ENCODE data around the gene FGF4.

The FGF4 gene

DNA sequence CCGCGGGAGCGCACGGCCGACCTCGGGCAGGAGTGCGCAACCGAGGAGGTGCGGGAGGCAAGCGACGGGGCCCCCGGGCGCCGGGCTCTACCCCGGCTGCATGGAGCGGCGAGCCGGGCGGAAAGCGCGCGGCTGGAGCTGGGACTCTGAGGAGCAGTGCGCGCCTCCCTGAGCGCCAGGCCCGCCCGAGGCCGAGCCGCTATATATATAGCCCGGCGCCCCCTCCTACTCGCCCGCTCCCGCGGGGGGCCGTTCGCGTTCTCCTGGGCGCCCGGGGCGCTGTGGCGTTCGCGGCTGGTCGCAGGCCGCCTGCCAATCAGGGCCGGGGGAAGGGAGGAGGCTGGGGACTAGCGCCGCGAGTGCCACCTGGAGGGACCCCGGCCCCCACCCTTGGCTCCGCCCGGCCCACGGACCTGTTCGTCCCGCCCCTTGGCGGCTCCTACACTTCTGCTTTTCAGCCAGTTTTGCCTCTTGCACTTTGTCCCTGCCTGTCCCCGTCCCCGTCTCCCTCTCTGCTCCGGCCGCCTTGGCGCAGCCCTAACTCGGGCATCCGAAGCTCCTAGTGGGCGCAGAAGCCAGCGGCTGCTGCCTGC is at the start of gene FGF4:
Gene FGF4, minus strand, starts transcription at position 179 of the 593 bp plus-strand sequence. CDS start 257 bp downstream, outside the sequence.
- no peak for FAIRE-seq

DNA sequence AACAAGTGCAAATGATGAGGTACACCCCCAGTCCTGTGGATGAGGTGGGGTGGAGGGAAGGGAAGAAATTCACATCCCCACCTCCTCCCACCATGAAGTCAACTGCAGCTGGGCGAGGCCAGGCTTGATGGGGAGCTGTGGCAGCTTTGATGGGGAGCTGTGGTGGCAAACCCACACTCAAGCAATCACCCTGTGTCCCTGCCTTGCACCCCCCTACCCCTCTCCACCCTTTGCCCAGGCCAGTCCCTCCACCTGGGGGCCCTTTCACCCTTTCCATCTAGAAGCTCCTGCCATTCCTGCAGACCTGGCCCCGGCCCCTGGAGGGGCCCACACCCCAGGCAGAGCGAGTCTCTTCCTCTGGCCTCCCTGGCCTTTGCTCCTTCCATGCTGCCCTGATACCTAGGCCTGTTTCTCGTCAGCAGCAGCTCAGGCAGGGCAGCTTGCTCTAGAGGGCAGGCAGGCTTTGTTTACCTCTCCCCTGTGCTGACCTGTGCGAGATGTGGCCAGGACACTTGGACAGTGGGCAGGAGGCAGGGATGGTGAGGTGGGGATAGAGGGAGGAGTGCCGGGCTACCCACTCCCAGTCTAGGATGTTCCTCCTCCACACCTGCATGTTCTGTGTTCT is 48.6 kb upstream of the FGF4 start:
- no peak for FAIRE-seq

- FAIRE-seq = no peak
Observed at GRCh38 chr11:69822676-69823494, 47.7 kb upstream of the FGF4 start.

DNA sequence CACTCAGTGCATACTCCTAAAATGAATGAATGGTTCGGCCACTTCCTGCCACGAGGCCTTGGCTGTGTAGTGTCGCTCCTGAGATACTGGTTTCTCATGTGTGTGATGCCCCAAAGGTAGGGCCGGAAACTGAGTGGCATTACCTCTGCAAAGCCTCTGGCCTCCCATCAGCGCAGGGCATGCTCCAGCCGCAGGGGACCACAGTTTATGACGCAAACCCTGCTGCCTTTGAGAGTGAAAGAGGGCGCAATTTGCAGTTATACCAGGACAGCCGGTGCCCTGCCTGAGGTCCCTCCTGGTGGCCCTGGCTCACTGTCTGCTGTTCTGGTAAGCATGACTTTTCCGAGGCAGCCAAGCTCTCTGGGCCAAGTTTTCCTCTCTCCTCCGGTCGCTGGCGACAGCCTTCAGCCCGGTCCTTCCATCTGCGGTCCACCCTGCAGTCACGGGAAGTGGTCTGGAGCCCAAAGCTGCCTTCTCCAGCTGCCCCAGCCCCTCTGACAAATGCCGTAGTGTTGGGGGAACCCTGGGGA is 46.4 kb upstream of the FGF4 start:
- FAIRE-seq = no peak

- no peak for FAIRE-seq
Observed at GRCh38 chr11:69820441-69820840, 45.3 kb upstream of the FGF4 start.

GRCh38 chr11:69819541-69820070 is 44.5 kb upstream of the FGF4 start:
- no peak for FAIRE-seq

GRCh38 chr11:69818603-69819441 is 43.7 kb upstream of the FGF4 start, which contains the start of gene FGF3:
TSS of gene FGF3 (minus strand) at chr11:69819416. CDS start at chr11:69818933, 483 bp downstream.
- no peak for FAIRE-seq

GRCh38 chr11:69818231-69818602 is 43.1 kb upstream of the FGF4 start:
- no peak for FAIRE-seq

GRCh38 chr11:69817265-69818230 is 42.4 kb upstream of the FGF4 start:
- no peak for FAIRE-seq

GRCh38 chr11:69816671-69817070 is 41.5 kb upstream of the FGF4 start:
- FAIRE-seq = no peak

GRCh38 chr11:69815973-69816372 is 40.8 kb upstream of the FGF4 start:
- FAIRE-seq = no peak

DNA sequence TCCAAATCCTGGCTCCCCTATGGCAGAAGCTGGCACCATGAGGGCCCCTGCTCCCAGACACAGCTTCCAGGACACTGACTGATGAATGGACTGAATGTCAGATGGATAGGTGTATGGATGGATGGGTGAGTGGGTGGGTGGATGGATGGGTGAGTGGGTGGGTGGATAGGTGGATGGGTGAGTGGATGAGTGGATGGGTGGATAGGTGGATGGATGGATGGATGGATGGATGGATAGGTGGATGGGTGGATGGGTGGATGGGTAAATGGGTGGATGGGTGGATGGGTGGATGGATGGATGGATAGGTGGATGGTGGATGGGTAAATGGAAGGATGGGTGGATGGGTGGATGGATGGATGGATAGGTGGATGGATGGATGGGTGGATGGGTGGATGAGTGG is 39.8 kb upstream of the FGF4 start:
- FAIRE-seq = no peak

- no peak for FAIRE-seq
Observed at GRCh38 chr11:69814411-69814810, 39.3 kb upstream of the FGF4 start.

GRCh38 chr11:69813839-69814238 is 38.7 kb upstream of the FGF4 start:
- no peak for FAIRE-seq

- no peak for FAIRE-seq
Observed at GRCh38 chr11:69812946-69813345, 37.8 kb upstream of the FGF4 start.

DNA sequence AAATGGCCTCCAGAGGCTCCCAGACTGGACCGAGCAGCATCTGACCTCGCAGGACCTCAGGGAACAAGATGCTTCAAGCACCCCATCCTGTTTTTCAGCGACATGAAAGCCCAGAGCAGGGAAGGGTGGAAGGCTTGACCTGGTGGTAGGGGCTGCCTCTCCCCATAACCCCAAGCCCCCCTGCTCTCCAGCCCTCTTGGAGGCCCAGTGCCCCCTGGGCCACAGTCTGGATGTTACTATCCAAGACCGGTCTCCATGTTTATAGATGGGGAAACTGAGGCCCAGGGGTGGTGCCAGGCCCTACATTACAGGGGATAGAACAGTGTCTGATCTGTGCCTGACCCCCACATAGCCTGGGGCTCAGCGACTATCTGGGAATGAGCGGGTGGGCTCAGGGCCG is 37.1 kb upstream of the FGF4 start:
- no peak for FAIRE-seq

GRCh38 chr11:69811431-69811830 is 36.3 kb upstream of the FGF4 start:
- FAIRE-seq = no peak

DNA sequence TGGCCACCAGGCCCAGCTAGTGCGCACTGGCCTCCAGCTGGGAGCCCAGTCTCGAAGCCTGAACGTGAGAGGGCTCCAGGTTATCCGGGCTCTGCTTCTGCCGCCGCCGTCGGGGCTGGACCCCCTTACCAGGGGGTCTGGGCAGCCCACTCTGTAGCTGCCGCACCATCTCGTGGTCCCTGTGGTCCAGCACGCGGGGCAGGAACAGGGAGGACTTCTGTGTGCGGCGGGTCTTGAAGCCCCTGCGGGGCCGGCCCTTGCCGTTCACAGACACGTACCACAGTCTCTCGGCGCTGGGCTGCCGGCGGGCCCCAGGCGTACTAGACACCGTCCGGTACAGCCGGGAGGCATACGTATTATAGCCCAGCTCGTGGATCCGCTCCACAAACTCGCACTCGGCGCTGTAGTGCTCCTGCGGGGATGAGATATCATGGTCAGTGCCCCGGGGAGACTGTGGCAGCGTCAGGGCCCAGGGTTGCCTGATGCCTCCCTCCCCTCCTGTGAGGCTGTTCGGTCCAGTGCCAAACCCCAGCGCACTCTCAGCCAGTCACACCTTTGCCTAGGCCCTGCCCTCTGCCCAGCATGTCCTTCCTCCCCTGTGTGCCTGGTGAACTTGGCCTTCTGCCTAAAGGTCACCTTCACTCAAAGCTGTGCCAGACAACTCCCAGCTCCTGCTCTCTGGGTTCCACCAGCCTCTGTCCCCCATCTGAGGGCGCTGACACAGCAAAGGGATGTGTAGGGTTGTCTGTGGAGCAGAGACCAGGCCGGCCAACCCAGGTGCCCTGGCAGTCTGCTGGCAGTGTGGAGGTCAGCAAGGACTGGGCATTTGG is 35.4 kb upstream of the FGF4 start:
- FAIRE-seq = no peak

GRCh38 chr11:69808667-69809086 is 33.5 kb upstream of the FGF4 start:
- no peak for FAIRE-seq

DNA sequence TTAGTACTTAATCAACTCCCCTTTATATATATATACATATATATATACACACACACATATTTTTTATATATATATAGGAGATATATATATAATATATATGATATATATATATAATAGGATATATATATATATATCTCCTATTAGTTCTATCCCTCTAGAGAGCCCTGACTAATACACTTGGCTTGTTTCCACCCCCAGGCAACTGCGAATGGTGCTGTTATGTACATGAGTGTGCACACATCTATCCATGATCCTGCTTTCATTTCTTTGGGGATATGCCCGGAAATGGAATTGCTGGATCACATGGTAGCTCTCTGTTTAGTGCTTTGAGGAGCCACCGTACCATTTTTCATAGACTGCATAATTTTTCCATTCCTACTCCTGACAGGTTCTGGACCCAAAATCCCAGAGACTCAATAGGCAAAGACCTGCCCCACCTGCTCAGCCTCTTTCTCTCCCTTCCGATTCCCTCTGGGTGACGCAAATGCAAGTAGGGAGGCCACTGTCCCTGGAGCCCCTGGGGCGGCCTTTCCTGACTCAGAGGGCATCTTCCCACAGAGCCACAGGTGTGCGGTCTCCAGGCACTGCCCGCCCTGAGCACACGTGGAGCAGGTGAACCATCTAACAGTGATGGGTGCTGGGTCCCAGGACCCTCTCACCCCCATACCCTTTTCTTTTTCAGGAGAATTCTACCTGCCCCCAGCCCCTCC is 32.1 kb upstream of the FGF4 start:
- no peak for FAIRE-seq
